ENCODE data around the gene SLC9A7.

Gene SLC9A7

DNA sequence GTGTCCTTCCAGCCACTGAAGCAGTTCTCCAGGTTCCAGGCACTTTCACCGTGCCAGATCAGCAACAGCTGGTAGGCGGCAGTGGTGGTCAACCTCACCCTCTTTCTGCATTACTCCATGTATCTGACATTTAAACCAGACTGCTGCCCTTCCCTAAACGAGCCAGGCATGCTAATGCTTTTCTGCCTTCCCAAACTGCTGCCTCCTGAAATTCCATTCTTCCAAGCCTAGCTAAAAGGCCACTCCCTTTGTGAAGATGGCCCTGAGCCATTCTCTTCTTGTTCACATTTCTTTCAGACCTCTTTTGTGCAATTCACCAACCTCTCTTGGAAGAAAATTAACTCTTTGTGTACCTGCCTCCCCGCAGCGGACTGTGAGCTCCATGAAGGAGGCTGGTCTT is 111.7 kb downstream of the SLC9A7 start:
- Histone ChIP-seq H3K9ac (no peak overlapping the region), H3K4me1 (ENCODE audit: low read depth, poor library complexity, severe bottlenecking) (peaks cover 6% of the 10 kb centered on the region), H3K4me3 (IDR thresholded peaks at IDR 0.05; ENCODE audit: insufficient read depth, low read depth, low read length) (no peak overlapping the region), H3K27ac (no peak overlapping the region), H3K4me2 (no peak overlapping the region), H2AFZ (ENCODE audit: low read depth) (no peak overlapping the region), H3K36me3 (ENCODE audit: insufficient read depth) (no peaks in the 10 kb centered on the region), H4K20me1 (ENCODE audit: insufficient read depth) (no peaks in the 10 kb centered on the region), H3K79me2 (ENCODE audit: insufficient read depth, low read depth) (no peaks in the 10 kb centered on the region), H3K27me3 (ENCODE audit: insufficient read depth, low read depth) (no peaks in the 10 kb centered on the region)
- TF ChIP-seq, protein P1, sequence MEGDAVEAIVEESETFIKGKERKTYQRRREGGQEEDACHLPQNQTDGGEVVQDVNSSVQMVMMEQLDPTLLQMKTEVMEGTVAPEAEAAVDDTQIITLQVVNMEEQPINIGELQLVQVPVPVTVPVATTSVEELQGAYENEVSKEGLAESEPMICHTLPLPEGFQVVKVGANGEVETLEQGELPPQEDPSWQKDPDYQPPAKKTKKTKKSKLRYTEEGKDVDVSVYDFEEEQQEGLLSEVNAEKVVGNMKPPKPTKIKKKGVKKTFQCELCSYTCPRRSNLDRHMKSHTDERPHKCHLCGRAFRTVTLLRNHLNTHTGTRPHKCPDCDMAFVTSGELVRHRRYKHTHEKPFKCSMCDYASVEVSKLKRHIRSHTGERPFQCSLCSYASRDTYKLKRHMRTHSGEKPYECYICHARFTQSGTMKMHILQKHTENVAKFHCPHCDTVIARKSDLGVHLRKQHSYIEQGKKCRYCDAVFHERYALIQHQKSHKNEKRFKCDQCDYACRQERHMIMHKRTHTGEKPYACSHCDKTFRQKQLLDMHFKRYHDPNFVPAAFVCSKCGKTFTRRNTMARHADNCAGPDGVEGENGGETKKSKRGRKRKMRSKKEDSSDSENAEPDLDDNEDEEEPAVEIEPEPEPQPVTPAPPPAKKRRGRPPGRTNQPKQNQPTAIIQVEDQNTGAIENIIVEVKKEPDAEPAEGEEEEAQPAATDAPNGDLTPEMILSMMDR (conservative IDR thresholded peaks at IDR 0.05; ENCODE audit: low read depth, low read length): no peak

DNA sequence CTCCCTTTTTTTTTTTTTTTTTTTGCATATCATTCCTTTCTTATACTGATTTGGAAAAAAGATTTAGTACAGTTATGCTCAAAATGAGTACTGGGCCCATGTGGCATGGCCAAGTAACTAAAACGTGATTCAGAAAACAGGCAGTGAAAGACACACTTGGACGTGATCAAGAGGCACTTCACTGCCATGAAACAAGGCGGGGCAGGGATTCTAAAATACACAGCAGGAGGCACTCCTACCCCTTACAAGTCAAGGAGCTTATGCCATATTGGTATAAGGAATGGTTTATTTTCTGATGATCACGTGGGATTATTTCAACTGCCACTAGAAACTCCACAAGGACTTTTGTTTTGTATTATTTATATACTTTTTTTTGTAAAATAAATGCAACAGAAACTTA is 113.3 kb downstream of the SLC9A7 start:
- Histone ChIP-seq H3K36me3 (ENCODE audit: insufficient read depth) (no peaks in the 10 kb centered on the region), H3K4me2 (no peak overlapping the region), H2AFZ (ENCODE audit: low read depth) (no peak overlapping the region), H4K20me1 (ENCODE audit: insufficient read depth) (no peaks in the 10 kb centered on the region), H3K27ac (no peak overlapping the region), H3K27me3 (ENCODE audit: insufficient read depth, low read depth) (no peaks in the 10 kb centered on the region), H3K9ac (no peak overlapping the region), H3K4me1 (ENCODE audit: low read depth, poor library complexity, severe bottlenecking) (peaks cover 6% of the 10 kb centered on the region), H3K4me3 (IDR thresholded peaks at IDR 0.05; ENCODE audit: insufficient read depth, low read depth, low read length) (no peak overlapping the region), H3K79me2 (ENCODE audit: insufficient read depth, low read depth) (no peaks in the 10 kb centered on the region)
- TF ChIP-seq, protein P1 (conservative IDR thresholded peaks at IDR 0.05; ENCODE audit: low read depth, low read length): no peak

DNA sequence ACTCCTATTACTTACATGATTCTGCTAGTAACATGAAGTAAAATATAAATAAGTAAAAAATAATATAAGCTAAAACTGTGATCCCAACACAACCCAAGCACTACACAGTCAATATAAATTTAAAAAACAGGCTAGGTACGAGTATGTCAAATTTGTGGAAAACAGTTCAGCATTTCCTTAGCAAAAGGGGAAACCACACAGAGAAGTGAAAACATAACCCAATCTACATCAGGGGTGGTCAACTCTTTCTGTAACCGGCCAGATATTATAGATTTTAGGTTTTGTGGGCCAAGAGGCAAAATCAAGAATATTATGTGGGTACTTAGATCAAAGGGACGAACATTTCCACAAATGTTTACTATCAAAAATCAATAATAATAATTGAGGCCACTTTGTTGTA is 115.3 kb downstream of the SLC9A7 start:
- no peak overlapping the region for H3K4me2 ChIP-seq
- no peak overlapping the region for H3K4me3 ChIP-seq (IDR thresholded peaks at IDR 0.05; ENCODE audit: insufficient read depth, low read depth, low read length)
- no peak overlapping the region for H3K9ac ChIP-seq
- peaks cover 6% of the 10 kb centered on the region for H3K4me1 ChIP-seq (ENCODE audit: low read depth, poor library complexity, severe bottlenecking)
- H3K79me2 ChIP-seq (ENCODE audit: insufficient read depth, low read depth): no peaks in the 10 kb centered on the region
- no peaks in the 10 kb centered on the region for H3K36me3 ChIP-seq (ENCODE audit: insufficient read depth)
- no peaks in the 10 kb centered on the region for H3K27me3 ChIP-seq (ENCODE audit: insufficient read depth, low read depth)
- no peak overlapping the region for H2AFZ ChIP-seq (ENCODE audit: low read depth)
- TF ChIP-seq, protein P1 (conservative IDR thresholded peaks at IDR 0.05; ENCODE audit: low read depth, low read length): no peak
- no peaks in the 10 kb centered on the region for H4K20me1 ChIP-seq (ENCODE audit: insufficient read depth)
- no peak overlapping the region for H3K27ac ChIP-seq

GRCh38 chrX:46642145-46642544 is 116.8 kb downstream of the SLC9A7 start:
- no peaks in the 10 kb centered on the region for H3K79me2 ChIP-seq (ENCODE audit: insufficient read depth, low read depth)
- H3K4me2 ChIP-seq: no peak overlapping the region
- no peak overlapping the region for H3K4me3 ChIP-seq (IDR thresholded peaks at IDR 0.05; ENCODE audit: insufficient read depth, low read depth, low read length)
- H3K4me1 ChIP-seq (ENCODE audit: low read depth, poor library complexity, severe bottlenecking): peaks cover 6% of the 10 kb centered on the region
- H3K9ac ChIP-seq: no peak overlapping the region
- H4K20me1 ChIP-seq (ENCODE audit: insufficient read depth): no peaks in the 10 kb centered on the region
- TF ChIP-seq, protein P1 (conservative IDR thresholded peaks at IDR 0.05; ENCODE audit: low read depth, low read length): peak; percentile 56
- H3K36me3 ChIP-seq (ENCODE audit: insufficient read depth): no peaks in the 10 kb centered on the region
- no peak overlapping the region for H3K27ac ChIP-seq
- H3K27me3 ChIP-seq (ENCODE audit: insufficient read depth, low read depth): no peaks in the 10 kb centered on the region
- no peak overlapping the region for H2AFZ ChIP-seq (ENCODE audit: low read depth)

Measured in KMS-11 (cell line).